ENCODE data around the gene MTHFD2. TPM values are rescaled to one million over a fixed set of nuclear protein-coding genes. Genes with fewer than 3 reads are reported as not detected.

The MTHFD2 gene
- total RNA-seq, 1 donor from 2014 or later: 150 TPM

DNA sequence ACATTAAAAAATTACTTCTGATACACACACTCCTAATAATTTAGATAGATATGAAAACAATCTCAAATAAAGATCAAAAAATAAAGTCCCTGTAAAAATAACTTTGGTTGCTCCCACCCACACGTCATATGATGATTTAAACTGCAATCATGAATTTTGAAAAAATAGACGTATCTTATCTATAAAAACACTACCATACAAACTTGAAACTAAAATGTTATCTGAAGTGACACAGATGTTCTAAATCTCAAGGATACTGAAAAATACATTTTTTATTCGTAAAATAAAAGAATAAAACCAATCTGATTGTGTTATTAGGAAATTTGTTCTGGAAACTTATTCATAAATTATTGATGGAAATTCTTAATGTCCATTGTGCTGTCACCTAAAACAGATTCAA lies 42.6 kb upstream of the MTHFD2 start:
- TF ChIP-seq, protein P1, sequence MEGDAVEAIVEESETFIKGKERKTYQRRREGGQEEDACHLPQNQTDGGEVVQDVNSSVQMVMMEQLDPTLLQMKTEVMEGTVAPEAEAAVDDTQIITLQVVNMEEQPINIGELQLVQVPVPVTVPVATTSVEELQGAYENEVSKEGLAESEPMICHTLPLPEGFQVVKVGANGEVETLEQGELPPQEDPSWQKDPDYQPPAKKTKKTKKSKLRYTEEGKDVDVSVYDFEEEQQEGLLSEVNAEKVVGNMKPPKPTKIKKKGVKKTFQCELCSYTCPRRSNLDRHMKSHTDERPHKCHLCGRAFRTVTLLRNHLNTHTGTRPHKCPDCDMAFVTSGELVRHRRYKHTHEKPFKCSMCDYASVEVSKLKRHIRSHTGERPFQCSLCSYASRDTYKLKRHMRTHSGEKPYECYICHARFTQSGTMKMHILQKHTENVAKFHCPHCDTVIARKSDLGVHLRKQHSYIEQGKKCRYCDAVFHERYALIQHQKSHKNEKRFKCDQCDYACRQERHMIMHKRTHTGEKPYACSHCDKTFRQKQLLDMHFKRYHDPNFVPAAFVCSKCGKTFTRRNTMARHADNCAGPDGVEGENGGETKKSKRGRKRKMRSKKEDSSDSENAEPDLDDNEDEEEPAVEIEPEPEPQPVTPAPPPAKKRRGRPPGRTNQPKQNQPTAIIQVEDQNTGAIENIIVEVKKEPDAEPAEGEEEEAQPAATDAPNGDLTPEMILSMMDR (IDR thresholded peaks at IDR 0.05): no peak
- peaks cover 79% of the 10 kb centered on the region for H3K36me3 Mint-ChIP-seq (ENCODE audit: low read depth)
- H3K4me3 Mint-ChIP-seq: no peak overlapping the region
- ATAC-seq (ENCODE audit: low read depth) (no peak), DNase-seq (no peak)
- CTCF ChIA-PET: no interaction called here
- POLR2A ChIA-PET: interaction anchor here (0.6 to 2.3 kb wide), 4 partner anchors 23 to 231 kb away, joined by 5 to 9 read pairs (median 6); partner anchors contain the start of gene MOB1A
- peaks cover 15% of the 10 kb centered on the region for H3K4me1 Mint-ChIP-seq
- H3K27me3 Mint-ChIP-seq: no peaks in the 10 kb centered on the region
- no peak overlapping the region for H3K27ac Mint-ChIP-seq
- H3K9me3 Mint-ChIP-seq: no peaks in the 10 kb centered on the region
- intact Hi-C loops (cut with micrococcal nuclease): loop anchor here (1.0 to 2.0 kb wide), 2 partner anchors 9 to 19 kb away; no protein-coding TSS in a partner anchor

DNA sequence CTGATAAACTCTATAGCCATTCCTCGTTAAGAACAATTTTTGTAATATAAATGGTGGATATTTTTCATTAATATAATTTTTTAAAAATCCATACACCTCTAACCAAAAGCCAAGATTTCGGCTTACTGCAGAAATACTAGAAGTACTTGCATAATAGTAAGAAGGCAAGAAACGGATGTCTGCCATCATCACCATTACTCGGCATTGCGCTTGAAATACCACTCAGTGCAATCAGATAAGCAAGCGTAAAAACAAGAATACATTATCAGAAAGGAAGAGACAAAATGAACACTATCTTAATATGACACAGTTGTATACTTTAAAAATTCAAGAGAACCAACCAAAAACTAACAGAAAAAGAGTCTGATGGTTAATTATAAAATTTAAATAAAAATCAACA lies 35.5 kb upstream of the MTHFD2 start:
- POLR2A ChIA-PET: interaction anchor here (0.5 to 2.0 kb wide), 4 partner anchors 15 to 53 kb away, joined by 3 to 10 read pairs (median 5); partner anchors contain the start of gene MOB1A
- no peak for ATAC-seq (ENCODE audit: low read depth)

DNA sequence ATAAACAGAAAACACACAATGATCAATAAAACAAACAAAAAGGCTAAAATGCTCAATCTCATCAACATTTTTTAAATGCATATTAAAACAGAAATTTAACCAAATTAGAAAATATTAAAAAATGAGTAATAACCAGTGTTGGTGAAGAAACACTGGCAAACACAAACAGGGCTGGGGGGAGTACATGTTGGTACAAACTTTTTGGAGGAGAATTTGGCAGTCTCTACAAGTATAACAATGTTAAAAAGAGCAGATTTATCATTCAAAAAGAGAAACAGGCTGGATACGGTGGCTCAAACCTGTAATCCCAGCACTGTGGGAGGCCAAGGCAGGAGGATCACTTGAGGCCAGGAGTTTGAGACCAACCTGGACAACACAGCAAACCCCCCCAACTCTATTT lies 33.7 kb upstream of the MTHFD2 start:
- POLR2A ChIA-PET: interaction anchor here (2.0 to 4.0 kb wide), 2 partner anchors 34 kb away, joined by 7 to 28 read pairs; partner anchors contain the start of gene MTHFD2
- H3K36me3 Mint-ChIP-seq (ENCODE audit: low read depth): peaks cover 82% of the 10 kb centered on the region
- H3K9me3 Mint-ChIP-seq: peaks cover 4% of the 10 kb centered on the region
- no peak overlapping the region for H3K4me3 Mint-ChIP-seq
- CTCF ChIA-PET: no interaction called here
- intact Hi-C loops (cut with micrococcal nuclease): loop anchor here (1.0 kb wide), 1 partner anchor 9 kb away; no protein-coding TSS in a partner anchor
- H3K4me1 Mint-ChIP-seq: peaks cover 7% of the 10 kb centered on the region
- DNase-seq (no peak), ATAC-seq (ENCODE audit: low read depth) (no peak)
- no peaks in the 10 kb centered on the region for H3K27me3 Mint-ChIP-seq
- TF ChIP-seq, protein P1 (IDR thresholded peaks at IDR 0.05): no peak
- H3K27ac Mint-ChIP-seq: peak overlapping the region; percentile 18

More for the DNA sequence above, 35.5 kb upstream of the MTHFD2 start:
- Mint-ChIP-seq H3K4me3 (no peak overlapping the region), H3K36me3 (ENCODE audit: low read depth) (peaks cover 84% of the 10 kb centered on the region), H3K27me3 (no peaks in the 10 kb centered on the region), H3K9me3 (peaks cover 4% of the 10 kb centered on the region), H3K4me1 (peaks cover 3% of the 10 kb centered on the region), H3K27ac (no peak overlapping the region)
- TF ChIP-seq, protein P1 (IDR thresholded peaks at IDR 0.05): no peak
- no peak for DNase-seq
- intact Hi-C loops (cut with micrococcal nuclease): loop anchor here (2.0 kb wide), 1 partner anchor 14 kb away; no protein-coding TSS in a partner anchor
- CTCF ChIA-PET: interaction anchor here (0.9 to 1.4 kb wide), 3 partner anchors 15 to 255 kb away, joined by 3 read pairs; no protein-coding TSS in a partner anchor

DNA sequence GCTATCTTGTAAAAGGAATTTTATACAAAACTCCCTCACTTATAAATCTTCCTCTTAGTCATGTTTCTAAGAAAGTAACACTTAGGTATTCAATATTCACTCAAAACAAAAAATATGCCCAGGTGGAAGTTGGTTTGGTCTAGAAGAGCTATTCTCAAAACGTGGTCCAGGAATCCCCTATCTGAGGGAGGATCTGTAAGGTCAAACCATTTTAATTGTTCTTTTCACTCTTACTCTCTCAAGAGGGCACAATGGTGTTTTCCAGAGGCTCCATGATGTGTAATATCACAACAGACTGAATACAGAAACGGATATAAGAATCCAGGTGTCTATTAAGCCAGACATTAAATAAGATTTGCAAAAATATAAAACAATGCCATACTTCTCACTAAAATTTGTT lies 29.7 kb upstream of the MTHFD2 start:
- DNase-seq (no peak), ATAC-seq (ENCODE audit: low read depth) (no peak)
- no peak overlapping the region for H3K4me3 Mint-ChIP-seq
- H3K36me3 Mint-ChIP-seq (ENCODE audit: low read depth): peaks cover 70% of the 10 kb centered on the region
- no peaks in the 10 kb centered on the region for H3K27me3 Mint-ChIP-seq
- POLR2A ChIA-PET: interaction anchor here (0.5 to 5.2 kb wide), 7 partner anchors 9 to 283 kb away, joined by 3 to 36 read pairs (median 9); partner anchors contain the start of genes MOB1A and MTHFD2
- peak overlapping the region; percentile 48 for H3K27ac Mint-ChIP-seq
- intact Hi-C loops (cut with micrococcal nuclease): no loop called here
- CTCF ChIA-PET: interaction anchor here (1.0 kb wide), 1 partner anchor 29 kb away, joined by 3 read pairs; no protein-coding TSS in a partner anchor
- peaks cover 23% of the 10 kb centered on the region for H3K4me1 Mint-ChIP-seq
- TF ChIP-seq, protein P1 (IDR thresholded peaks at IDR 0.05): no peak
- peaks cover 4% of the 10 kb centered on the region for H3K9me3 Mint-ChIP-seq

DNA sequence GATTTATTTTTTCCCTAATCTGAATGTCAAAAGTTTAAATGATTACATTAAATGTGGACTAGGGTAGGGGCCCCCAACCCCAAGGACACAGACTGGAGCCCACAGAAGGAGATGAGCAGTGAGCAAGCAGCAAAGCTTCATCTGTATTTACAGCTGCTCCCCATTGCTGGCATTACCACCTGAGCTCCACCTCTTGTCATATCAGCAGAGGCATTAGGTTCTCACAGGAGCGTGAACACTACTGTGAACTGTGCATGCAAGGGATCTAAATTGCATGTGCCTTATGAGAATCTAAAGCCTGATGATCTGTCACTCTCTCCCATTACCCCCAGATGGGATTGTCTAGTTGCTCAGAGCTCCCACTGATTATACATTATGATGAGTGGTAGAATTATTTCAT lies 23.5 kb upstream of the MTHFD2 start:
- POLR2A ChIA-PET: interaction anchor here (1.1 to 14.2 kb wide), 3 partner anchors 13 to 28 kb away, joined by 3 to 723 read pairs (median 5); partner anchors contain the start of gene MTHFD2
- H3K4me3 Mint-ChIP-seq: peak overlapping the region; percentile 85

More for the DNA sequence above, 23.5 kb upstream of the MTHFD2 start:
- TF ChIP-seq, protein P1 (IDR thresholded peaks at IDR 0.05): no peak
- Mint-ChIP-seq H3K27ac (peak overlapping the region; percentile 86), H3K4me1 (peaks cover 54% of the 10 kb centered on the region), H3K27me3 (no peaks in the 10 kb centered on the region), H3K9me3 (no peaks in the 10 kb centered on the region), H3K36me3 (ENCODE audit: low read depth) (peaks cover 53% of the 10 kb centered on the region)
- CTCF ChIA-PET: interaction anchor here (1.8 kb wide), 1 partner anchor 24 kb away, joined by 4 read pairs; no protein-coding TSS in a partner anchor
- ATAC-seq (ENCODE audit: low read depth) (no peak), DNase-seq (no peak)
- intact Hi-C loops (cut with micrococcal nuclease): loop anchor here (2.0 to 10.0 kb wide), 3 partner anchors 18 to 340 kb away; partner anchors contain the start of gene TLX2
